NCI-H1930 (cell line): ENCODE measurements around the gene FUBP3.
"Not testable (repeated sequence)": the region's sequence is repeated elsewhere in the genome, so short reads cannot be mapped to it uniquely, and the experiment has no call there.

Source experiments
- DNase-seq, 2 experiments: peaks; one replicate each; lab custom pipeline; 2025; lab: John Stamatoyannopoulos, UW

The FUBP3 gene

GRCh38 chr9:130682421-130683121, 103.2 kb downstream of the FUBP3 start:
- DNase-seq: peak; percentile 60 to 76

GRCh38 chr9:130685104-130685503, 105.7 kb downstream of the FUBP3 start:
- DNase-seq: no peak

DNA sequence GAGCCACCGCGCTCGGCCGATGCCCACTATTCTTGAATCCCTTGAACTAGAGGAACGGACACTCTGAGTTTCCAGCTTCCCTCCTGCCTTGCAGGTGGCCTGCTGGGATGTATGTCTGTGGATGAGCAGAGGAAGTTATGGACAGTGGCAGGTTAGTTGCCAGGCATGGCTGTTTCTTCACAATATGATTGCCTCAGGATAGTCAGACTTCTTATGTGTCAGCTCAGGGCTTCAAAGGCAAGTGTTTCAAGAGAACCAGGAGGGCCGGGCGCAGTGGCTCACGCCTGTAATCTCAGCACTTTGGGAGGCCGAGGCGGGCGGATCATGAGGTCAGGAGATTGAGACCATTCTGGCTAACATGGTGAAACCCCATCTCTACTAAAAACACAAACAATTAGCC, 106.6 kb downstream of the FUBP3 start:
- not testable (repeated sequence) for DNase-seq

- DNase-seq: no peak
Observed at GRCh38 chr9:130687615-130688014, 108.2 kb downstream of the FUBP3 start.
